ENCODE results near the gene CYP4B1. TPM values are rescaled to one million over a fixed set of nuclear protein-coding genes. Genes with fewer than 3 reads are reported as not detected.
"Not testable (repeated sequence)": the region's sequence is repeated elsewhere in the genome, so short reads cannot be mapped to it uniquely, and the experiment has no call there.

CYP4B1 gene
- total RNA-seq, 4 donors from 2014 or later: 29.4 to 72.4 (median 62.5) TPM

DNA sequence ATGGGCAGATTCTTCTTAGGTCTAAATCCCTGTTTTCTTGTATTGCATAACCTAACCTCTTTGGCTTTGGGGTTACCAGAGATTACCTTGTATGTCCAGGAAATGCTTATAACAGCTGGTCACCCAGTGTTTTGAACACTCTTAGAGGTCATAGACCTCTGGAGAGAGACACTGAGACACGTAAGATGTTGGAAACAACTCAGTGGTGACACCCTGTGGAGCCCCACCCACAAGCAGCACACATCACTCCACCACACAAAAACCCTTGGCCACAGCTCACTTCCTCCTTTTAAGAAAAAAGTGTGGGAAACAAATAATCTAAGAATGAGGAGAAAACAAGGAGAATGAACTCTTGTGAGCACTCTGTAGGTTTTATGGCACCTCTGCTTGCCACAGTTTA, 26.3 kb upstream of the CYP4B1 start:
- Histone ChIP-seq H3K9me3 (no peaks in the 10 kb centered on the region), H3K36me3 (no peaks in the 10 kb centered on the region), H3K27ac (no peak overlapping the region), H3K4me1 (peaks cover 19 to 25% of the 10 kb centered on the region in 2 donors), H3K4me3 (replicated peaks in 1 of 3) (no peak overlapping the region), H3K27me3 (no peaks in the 10 kb centered on the region)
- TF ChIP-seq, protein P1, sequence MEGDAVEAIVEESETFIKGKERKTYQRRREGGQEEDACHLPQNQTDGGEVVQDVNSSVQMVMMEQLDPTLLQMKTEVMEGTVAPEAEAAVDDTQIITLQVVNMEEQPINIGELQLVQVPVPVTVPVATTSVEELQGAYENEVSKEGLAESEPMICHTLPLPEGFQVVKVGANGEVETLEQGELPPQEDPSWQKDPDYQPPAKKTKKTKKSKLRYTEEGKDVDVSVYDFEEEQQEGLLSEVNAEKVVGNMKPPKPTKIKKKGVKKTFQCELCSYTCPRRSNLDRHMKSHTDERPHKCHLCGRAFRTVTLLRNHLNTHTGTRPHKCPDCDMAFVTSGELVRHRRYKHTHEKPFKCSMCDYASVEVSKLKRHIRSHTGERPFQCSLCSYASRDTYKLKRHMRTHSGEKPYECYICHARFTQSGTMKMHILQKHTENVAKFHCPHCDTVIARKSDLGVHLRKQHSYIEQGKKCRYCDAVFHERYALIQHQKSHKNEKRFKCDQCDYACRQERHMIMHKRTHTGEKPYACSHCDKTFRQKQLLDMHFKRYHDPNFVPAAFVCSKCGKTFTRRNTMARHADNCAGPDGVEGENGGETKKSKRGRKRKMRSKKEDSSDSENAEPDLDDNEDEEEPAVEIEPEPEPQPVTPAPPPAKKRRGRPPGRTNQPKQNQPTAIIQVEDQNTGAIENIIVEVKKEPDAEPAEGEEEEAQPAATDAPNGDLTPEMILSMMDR (IDR thresholded peaks at IDR 0.05): no peak
- no peak for TF ChIP-seq POLR2A (IDR thresholded peaks at IDR 0.05)
- intact Hi-C loops (cut with DNase I): no loop called here
- no peak for DNase-seq
- WGBS, 2 donors: 62 to 67% methylated on average over 1 of the region's 1 CpG

DNA sequence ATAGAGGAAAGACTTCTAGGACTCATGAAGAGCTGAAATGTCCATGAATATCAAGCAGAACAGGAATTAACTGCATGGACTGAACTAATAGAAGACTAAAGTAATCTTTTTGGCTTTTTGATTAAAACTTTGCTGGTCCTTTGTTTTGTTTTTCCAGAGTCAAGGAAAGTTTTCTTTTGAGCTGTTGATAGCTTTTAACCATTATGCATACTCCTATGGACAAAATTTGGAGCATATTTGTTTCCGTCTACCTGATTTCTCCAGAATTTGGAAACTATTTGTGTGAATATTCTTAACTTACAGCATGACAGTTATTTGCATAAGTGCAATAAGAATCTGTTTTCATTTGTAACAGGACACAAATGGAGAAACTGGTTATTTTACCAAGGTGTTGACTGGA, 24.5 kb upstream of the CYP4B1 start:
- Histone ChIP-seq H3K4me1 (peaks cover 4 to 10% of the 10 kb centered on the region in 2 donors), H3K4me3 (replicated peaks in 1 of 3) (no peak overlapping the region), H3K27ac (no peak overlapping the region), H3K9me3 (no peaks in the 10 kb centered on the region), H3K27me3 (no peaks in the 10 kb centered on the region), H3K36me3 (no peaks in the 10 kb centered on the region)
- 95 to 97% methylated on average over 1 of the region's 1 CpG for WGBS, 2 donors
- no peak for TF ChIP-seq POLR2A (IDR thresholded peaks at IDR 0.05)
- TF ChIP-seq, protein P1 (IDR thresholded peaks at IDR 0.05): no peak
- intact Hi-C loops (cut with DNase I): no loop called here
- DNase-seq: no peak

DNA sequence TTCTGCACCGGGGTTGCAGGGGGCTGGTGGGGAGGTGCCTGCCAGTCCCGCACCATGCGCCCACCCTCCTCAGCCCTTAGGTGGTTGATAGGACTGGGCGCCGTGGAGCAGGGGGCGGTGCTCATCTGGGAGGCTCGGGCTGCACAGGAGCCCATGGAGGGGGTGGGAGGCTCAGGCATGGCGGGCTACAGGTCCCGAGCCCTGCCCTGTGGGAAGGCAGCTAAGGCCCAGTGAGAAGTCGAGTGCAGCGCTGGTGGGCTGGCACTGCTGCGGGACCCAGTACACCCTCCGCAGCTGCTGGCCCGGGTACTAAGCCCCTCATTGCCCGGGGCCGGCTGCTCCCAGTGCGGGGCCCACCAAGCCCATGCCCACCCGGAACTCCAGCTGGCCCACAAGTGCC, 20.4 kb upstream of the CYP4B1 start:
- intact Hi-C loops (cut with DNase I); H3K36me3 ChIP-seq; H3K27ac ChIP-seq; H3K9me3 ChIP-seq; H3K4me3 ChIP-seq (replicated peaks in 1 of 3); H3K4me1 ChIP-seq; DNase-seq; H3K27me3 ChIP-seq: not testable (repeated sequence)
- WGBS, 2 donors: 93% methylated on average over 11 of the region's 18 CpGs; no CpG with 5 or more reads in 1 of the 2 donors

DNA sequence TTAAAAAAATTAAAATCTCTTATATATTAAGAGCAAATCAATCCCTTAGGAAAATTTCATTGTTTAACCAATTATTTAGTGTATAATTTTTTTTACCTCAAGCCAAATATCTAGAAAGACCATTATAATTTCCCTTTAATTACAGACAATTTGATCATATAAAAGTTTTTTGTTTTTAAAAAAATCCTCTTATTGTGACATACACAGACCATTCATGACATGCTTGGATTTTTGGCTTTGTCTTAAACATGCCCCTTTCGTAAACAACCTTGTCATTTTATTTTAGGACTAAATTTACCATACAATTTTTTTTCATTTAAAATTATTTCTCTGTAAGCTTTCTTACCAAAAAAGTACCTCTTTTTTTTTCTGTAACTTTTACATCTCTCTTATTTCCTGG, 14.2 kb upstream of the CYP4B1 start:
- TF ChIP-seq POLR2A (IDR thresholded peaks at IDR 0.05): no peak
- TF ChIP-seq, protein P1 (IDR thresholded peaks at IDR 0.05): no peak
- H3K4me1 ChIP-seq: no peaks in the 10 kb centered on the region
- WGBS, 2 donors: 90 to 93% methylated on average over 1 of the region's 1 CpG
- no peaks in the 10 kb centered on the region for H3K36me3 ChIP-seq
- no peak for DNase-seq
- no peaks in the 10 kb centered on the region for H3K9me3 ChIP-seq
- no peak overlapping the region for H3K4me3 ChIP-seq (replicated peaks in 1 of 3)
- H3K27me3 ChIP-seq: no peaks in the 10 kb centered on the region
- intact Hi-C loops (cut with DNase I): no loop called here
- H3K27ac ChIP-seq: no peak overlapping the region

DNA sequence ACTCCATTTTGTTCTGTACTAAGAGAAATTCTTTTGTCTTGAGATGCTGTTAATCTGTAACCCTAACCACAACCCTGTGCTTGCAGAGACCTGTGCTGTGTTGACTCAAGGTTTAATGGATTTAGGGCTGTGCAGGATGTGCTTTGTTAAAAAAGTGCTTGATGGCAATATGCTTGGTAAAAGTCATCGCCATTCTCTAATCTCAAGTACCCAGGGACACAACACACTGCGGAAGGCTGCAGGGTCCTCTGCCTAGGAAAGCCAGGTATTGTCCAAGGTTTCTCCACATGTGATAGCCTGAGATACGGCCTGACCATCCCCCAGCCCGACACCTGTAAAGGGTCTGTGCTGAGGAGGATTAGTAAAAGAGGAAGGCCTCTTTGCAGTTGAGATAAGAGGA, 10.2 kb upstream of the CYP4B1 start:
- H3K27me3 ChIP-seq; intact Hi-C loops (cut with DNase I); H3K36me3 ChIP-seq; H3K9me3 ChIP-seq; H3K27ac ChIP-seq; H3K4me1 ChIP-seq; H3K4me3 ChIP-seq (replicated peaks in 1 of 3); DNase-seq: not testable (repeated sequence)
- 70 to 89% methylated on average over 4 of the region's 4 CpGs for WGBS, 2 donors

DNA sequence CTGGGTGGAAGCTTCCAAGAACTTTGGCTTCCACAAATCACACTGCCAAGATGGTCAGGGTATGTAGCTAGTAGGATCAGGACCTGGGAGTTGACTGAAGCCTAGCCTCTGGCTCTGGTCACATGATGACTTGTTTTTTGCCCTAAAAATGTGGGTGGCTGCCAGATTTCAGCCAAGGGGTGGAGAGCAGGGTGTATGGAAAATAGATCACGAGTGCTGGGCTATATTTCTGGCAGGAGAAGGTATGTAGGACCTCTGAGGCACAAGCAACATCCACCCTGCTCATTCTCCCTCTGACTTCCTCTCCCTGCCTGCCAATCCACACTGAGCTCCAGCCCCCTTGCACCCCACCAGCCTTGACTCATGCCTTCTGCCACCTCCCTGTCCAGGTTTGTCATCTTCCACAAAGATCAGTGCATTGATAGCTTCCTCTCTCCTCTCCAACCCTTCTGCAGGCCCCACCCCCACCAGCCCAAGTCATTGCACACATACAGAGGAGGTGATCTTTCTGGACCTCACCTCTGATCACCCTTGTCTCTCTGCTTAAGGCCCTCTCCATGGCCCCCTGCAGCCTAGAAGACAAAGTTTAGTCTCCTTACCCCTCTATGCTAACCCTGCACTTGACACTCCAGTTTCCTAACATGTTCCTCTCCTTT, 8.3 kb upstream of the CYP4B1 start:
- WGBS, 2 donors: 29 to 62% methylated on average over 1 of the region's 1 CpG

More for the DNA sequence above, 8.3 kb upstream of the CYP4B1 start:
- no peaks in the 10 kb centered on the region for H3K27me3 ChIP-seq
- TF ChIP-seq, protein P1 (IDR thresholded peaks at IDR 0.05): no peak
- no peak for TF ChIP-seq POLR2A (IDR thresholded peaks at IDR 0.05)
- DNase-seq: no peak
- no peak overlapping the region for H3K4me3 ChIP-seq (replicated peaks in 1 of 3)
- H3K4me1 ChIP-seq: peaks cover 0 to 4% of the 10 kb centered on the region in 2 donors
- intact Hi-C loops (cut with DNase I): no loop called here
- H3K36me3 ChIP-seq: no peaks in the 10 kb centered on the region
- H3K9me3 ChIP-seq: no peaks in the 10 kb centered on the region
- H3K27ac ChIP-seq: no peak overlapping the region
